Stimulated activated CD8-positive, alpha-beta memory T cell treated with anti-CD3 and anti-CD28 coated beads, Interleukin-15, amount 100 ng/mL, for 48 hours (primary cell): ENCODE results near the gene MMP20.
"Not testable (repeated sequence)": the region's sequence is repeated elsewhere in the genome, so short reads cannot be mapped to it uniquely, and the experiment has no call there.

ENCODE experiments used
- DNase-seq, 2 donors: peaks; one replicate each; pipeline ENCODE4 v3.0.0-alpha.2; 2020; ENCODE audit warnings: low read depth in 2 of 2

MMP20 gene, protein sequence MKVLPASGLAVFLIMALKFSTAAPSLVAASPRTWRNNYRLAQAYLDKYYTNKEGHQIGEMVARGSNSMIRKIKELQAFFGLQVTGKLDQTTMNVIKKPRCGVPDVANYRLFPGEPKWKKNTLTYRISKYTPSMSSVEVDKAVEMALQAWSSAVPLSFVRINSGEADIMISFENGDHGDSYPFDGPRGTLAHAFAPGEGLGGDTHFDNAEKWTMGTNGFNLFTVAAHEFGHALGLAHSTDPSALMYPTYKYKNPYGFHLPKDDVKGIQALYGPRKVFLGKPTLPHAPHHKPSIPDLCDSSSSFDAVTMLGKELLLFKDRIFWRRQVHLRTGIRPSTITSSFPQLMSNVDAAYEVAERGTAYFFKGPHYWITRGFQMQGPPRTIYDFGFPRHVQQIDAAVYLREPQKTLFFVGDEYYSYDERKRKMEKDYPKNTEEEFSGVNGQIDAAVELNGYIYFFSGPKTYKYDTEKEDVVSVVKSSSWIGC

DNA sequence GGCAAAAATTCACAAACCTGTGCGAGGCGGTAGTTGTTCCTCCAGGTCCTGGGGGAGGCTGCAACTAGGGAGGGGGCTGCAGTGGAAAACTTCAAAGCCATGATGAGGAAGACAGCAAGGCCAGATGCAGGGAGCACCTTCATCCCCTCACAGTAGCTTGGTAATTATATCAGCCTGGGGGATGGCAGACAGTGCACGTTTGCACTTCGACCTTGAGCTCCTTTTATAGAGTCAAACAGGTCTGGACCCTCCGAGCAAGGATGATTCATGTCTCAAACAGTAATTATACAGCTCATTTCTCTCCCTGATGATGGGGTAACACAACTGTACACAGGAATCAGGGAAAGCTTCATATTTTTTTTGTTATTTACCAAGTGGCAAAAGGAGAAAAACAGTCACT is at the start of gene MMP20:
MMP20 (minus strand) TSS at position 156 of the 400 bp plus-strand sequence; CDS start at position 143, 13 bp downstream.
- no peak for DNase-seq

DNA sequence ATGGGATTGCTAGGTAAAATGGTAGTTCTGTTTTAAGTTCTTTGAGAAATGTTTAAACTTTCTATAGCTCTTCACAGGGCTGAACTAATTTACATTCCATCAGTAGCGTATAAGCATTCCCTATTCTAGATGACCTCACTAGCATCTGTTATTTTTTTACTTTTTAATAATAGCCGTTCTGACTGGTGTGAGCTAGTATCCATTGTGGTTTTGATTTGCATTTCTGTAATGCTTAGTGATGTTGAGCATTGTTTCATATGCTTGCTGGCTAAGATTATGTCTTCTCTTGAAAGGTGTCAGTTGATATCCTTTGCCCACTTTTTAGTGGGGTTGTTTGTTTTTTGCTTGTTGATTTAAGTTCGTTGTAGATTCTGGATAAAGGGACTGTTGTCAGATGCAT is 44.5 kb upstream of the MMP20 start:
- DNase-seq = no peak

DNA sequence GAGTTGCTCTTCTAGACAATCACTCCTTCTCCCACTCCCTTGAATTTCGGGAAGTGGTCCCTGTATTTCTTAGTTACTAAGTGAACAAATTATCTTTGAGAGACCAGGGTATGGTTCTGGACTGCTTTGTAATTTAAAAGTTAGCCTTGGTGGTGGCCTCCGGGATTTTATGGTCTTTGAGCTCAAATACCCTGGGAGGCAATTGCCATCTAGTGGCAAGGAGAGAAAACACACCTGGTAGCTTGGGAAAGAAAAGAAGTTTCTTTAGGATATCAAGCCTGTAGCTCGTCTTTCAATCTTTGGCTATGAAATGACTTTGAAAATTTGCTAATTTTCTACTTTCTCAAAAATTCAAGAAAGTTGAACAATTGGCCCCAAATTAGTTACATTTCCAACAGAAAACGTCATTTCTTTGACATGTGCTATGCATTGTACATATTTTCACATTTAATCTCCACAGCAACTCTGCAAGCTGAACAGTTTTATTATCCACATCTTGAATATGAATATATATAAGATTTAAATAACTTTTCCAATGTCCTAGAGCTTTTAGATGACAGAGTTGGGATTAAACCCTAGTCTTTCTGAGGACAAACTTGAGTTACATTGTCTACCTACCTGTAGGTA is 41.3 kb upstream of the MMP20 start:
- DNase-seq = no peak

DNA sequence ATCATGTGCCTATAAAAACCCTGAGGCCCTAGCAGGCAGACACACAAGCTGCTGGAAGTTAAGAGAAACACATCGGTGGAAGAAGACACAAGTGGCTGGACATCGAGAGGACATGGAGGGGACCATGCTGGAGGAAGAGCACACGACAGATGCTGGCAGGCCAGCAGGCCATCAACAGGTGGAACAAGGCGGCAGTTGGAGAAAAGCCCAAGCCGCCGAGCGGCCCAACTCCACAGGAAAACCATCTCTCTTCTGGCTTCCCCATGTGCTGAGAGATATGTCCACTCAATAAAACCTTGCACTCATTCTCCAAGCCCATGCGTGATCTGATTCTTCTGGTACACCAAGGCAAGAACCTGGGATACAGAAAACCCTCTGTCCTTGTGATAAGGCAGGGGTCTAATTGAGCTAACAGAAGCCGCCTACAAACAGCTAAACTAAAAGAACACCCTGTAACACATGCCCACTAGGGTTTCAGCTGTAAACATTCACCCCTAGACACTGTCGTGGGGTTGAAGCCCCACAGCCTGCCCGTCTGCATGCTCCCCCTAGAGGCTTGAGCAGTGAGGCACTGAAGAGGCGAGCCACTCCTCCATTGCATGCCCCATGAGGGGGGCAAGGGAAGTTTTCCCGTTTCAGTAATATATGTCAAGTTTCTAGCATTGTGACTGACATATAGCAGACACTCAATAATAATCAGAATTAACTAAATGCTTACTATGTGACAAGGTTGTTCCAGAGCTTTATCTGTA is 39.0 kb upstream of the MMP20 start:
- DNase-seq = peak in 1 of 2 donors; percentile 9

DNA sequence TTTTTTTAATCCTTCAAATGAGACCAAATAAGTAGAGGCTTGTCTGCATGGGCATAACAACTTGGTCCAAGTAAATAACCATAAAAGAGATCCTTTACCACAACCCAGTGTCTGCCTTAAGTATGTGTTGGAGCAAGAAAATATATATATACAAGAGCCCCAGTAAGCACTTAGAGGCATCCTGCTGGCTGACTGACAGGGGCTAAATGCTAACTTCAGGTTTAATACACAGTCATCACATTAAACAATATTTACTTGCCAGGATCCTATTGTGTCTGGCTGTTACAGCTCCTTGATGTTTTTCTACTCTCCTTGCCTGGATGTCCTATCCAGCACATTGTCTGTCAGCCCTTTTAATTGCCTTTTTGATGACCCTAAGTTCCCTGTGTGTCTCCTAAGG is 37.5 kb upstream of the MMP20 start:
- no peak for DNase-seq

DNA sequence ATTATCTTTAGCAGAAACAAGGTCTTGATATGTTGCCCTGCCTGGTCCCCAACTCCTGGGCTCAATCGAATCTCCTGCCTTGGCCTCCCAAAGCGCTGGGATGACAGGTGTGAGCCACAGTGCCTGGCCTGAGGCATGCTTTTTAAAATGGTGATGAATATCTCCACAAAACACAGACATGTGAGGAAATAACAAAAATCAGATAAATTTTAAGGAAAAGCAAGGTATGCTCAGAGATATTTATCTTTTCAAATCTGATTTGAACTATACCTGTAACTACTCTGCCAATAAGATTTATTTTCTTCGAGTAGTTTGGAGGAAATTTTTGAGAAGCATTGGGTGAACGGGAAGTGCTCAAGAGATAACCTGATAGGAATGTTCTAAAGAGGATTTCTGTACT is 35.9 kb upstream of the MMP20 start:
- DNase-seq = no peak

DNA sequence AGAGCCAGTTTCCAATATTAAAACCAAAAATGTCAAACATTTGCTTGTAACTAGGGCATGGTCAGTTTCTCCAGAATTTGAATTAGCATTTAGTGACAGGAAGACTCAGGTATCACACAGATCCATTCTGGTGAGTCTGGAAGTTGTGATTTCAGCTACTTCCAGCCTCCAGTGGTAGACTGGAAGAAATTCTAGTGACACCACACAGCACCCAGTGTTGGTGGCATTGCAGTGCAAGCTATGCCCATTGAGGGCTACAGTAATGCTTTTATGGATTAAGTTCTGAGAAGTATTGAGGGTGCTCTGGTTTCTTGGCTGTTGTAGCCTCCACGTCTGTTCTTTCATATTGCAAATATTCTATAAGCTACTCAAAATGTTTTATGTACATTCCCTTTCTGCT is 31.4 kb upstream of the MMP20 start:
- no peak for DNase-seq

DNA sequence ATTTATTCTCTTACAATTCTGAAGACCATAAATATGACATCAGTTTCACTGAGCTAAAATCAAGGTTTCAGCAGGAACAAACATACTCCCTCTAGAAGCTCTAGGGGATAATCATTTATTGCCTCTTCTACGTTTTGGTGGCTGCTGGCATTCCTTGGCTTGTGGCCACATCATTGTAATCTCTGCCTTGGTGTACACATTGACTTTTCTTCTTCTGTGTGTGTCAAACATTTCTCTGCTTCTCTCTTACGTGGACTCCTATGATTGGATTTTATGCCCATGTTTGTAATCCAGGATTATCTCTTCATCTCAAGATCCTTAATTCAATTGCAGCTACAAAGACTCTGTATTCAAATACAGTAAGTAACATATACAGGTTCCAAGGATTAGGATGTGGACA is 30.4 kb upstream of the MMP20 start:
- no peak for DNase-seq

DNA sequence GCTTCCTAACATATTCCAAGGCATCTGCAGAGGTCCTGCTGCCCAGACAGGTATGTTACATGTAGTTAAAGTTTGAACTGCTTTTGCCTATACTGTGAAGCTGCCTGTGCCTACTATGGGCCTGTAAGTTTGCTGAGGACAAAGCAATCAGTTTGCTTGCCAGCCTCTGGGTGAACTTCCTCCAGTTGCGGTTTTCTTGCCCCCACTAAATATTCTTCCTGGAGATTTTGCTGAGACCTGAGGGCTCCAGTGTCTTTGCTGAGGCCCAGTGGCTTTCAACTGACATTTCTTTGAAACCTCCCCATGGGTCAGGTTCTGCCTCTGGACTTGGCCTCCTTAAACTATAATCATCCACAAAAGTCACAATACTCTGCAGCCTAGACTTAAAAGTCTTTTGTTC is 29.6 kb upstream of the MMP20 start:
- DNase-seq = no peak

DNA sequence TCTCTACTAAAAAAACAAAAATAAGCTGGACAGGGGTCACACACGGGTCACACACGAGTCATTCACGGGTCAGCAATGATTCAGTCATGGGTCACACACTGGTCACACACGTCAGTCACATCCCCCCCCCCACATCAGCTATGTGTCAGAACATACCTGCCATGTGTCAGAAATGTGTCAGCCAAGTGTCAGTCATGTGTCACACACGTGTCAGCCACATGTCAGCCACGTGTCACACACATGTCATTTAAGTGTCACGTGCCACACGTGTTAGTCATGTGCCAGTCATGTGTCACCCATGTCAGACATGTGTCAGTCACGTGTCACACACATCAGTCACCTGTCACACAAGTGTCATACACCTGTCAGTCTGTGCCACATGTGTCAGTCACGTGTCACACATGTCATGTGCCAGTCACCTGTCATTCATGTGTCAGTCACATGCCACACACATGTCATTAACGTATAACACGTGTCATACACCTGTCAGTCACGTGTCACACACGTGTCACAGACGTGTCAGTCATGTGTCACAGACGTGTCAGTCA is 28.7 kb upstream of the MMP20 start:
- DNase-seq = no peak

DNA sequence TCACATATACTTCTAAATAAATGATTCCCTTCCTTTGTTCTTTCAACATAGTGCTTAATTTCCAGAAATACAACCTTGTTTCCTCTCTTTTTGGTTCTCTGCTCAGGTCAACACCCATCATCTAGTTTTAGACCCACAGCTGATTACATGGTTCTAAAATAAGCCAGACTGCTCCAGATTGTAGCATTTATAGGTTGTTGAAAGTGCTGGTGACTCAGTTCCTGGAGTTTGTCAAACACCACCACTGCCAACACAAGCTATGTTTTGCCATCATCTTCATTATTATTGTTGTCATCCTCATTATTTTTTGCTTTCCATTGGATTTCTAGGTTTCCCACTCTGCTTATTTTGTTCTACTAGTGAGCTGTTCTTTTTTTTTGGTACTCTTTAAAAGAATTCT is 22.3 kb upstream of the MMP20 start:
- no peak for DNase-seq

DNA sequence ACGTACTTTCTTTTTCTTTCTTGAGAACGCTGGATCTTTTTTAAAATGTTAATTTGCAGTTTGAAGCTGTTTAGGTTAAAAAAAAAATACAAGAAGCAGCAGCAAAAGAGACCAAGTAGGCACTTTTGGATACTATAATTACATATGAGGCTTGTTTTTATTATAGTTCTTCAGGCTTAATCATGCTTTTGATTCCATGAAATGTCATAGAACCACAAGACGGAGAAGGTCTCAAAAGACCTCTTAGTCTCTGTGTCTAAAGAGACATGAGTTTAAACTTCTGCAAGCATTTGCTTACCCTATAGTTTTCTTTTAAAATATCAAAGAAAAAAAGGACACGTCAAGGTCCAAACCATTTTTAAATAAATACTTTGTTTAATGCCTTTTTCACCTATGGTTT is 18.8 kb upstream of the MMP20 start:
- no peak for DNase-seq

DNA sequence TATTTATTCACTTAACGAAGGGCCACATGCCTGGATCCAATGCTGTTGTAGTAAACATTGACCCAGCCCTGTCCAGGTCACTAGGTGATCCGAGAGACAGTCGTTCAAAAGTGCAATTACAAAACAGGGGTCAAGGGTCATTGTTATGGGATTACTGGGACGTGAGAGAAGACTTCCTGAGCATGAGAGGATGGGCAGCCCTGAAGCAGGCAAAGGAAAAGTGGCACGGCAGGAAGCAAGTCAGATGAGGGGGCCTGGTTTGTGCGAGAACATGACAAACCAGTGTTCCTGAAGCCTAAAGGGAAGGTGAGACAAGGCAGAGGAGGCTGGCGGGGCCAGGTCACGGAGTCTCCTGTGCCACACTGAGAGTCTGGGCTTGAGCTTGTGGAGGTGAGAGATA is 15.8 kb upstream of the MMP20 start:
- no peak for DNase-seq

DNA sequence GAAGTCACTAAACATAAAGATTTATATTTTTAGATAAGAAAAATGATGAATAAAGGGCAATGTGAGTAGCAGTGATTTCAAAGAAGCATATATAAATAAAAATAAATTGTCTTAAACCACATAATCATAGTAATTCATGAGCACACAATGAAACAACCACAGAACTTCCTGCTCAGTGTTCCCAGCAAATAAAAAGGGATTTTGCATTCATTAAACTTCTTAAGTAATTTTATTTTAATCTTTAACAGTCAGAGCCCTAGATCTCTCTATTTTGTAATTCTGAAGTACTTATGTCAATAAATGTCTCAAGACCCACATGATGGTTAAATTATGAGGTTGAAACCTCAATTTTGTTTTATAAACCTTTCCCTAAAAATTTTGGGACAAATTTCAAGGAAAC is 14.5 kb upstream of the MMP20 start:
- DNase-seq = no peak

DNA sequence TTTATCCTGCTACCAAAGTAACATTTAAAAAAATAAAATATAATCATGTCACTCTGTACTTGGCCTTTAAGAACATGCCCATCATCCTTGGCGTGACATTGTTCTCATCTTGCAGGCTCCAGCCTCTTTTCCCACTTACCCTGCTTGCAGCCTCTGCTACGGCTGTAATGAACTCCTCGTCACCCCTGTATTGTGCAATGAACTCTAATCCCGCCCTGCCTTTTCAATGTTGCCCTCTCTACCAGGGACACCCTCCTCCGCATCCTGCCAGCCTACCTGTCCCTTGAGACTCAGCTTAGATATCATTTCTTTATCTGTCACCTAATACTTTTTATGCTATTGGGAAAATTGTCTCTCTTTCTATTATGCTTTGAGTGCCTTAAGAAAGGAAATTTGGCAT is 12.6 kb upstream of the MMP20 start:
- DNase-seq = no peak

DNA sequence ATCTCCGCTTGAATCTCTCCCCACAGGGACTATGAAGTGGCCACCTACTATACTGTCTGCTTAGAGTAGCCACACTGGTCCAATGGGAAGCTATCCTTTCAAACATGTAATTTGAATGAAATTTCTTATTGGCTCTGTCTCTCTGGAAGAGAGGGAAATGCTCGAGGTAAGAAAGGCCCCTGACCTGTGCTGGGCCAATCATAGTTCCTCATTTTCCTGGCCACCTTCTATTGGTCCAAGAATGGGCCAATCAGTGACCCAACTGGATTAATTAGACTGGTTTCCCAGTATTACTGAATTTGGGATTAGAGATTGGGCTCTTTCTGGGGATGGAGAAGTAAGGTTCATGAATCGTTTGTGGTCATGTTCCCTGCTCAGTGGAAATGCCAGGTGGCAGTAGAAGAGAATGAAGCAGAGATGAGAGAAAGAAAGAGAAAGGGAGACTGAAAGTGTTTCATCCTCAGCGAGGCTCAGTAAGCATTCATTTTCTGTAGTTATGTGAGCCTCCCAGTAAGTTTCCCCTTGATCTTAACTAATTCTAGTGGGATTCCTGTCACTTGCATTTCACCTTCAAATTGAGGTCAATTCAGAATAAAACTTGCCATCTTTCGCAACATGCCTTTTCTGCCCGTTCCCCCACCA is 8.4 kb upstream of the MMP20 start:
- DNase-seq = no peak

DNA sequence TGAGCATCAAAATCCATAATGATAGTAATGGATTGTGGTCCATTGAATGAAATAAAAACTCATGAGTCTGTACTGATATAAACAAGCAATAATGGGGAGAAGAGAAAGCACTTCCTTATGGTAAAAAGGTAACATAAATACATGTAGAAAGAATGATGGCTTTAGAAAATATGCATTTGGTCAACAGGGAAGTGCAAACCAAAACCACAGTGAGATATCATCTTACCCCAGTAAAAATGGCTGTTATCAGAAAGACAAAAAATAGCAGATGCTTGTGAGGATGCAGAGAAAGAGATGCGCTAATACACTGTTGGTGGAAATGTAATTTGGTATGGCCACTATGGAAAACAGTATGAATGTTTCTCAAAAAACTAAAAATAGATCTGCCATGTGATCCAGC is 6.9 kb upstream of the MMP20 start:
- DNase-seq = no peak

DNA sequence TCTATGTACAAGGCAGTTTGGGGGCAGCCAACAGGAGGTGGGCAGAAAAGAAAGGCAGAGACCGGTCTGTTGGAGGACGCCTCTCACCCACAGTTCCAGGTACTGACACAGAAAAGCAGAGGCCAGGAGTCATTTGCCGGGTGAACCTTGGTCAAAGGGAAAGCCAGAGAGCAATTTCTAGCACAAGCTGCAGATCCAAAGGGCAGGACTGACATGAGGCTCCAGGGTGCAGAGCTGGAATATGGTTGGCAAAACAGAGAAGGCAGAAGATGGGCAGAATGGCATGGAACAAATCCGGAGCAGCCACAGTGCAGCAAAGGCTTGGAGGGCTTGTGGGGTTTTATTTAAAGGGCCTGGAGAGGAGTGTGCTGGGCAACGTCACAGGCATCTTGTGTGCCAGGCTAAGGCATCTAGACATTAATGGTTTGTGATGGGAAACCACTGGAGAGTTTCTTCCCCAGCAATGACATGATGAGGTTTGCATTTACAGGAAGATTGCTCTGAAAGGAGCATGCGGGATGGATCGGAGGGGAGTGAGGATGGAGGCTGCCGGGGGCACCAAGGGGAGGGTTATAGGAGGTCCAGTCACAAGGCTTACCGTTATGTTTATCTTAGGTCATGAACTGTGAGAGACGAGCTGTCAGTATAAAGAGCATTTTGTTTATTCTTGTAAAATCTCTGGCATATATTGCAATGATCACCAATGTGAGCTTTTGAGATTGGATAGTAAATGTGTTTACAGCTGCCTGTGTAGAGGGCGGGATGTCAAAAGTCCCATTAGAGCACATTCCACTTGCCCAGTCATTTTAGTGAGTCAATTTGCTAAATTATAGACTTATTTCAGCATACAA is 5.7 kb upstream of the MMP20 start:
- DNase-seq = no peak

DNA sequence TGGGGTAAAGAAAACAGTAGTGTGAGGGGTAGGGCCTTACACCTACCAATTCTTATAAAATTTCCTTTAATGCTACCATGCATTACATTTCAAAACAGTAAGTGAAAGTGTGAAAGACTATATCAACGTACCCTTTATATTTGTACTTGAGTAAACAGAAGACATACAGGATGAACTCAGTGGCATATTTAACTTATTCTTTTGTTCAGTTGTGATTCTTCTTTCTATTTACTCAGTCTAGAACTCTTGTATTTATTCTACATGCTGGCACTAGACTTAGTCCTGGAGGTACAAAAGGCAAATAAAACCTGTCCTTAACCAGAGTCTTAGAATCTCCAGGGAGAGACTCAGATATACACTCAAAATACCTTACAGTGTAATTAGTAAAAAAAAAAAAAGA is 4.8 kb upstream of the MMP20 start:
- not testable (repeated sequence) for DNase-seq

DNA sequence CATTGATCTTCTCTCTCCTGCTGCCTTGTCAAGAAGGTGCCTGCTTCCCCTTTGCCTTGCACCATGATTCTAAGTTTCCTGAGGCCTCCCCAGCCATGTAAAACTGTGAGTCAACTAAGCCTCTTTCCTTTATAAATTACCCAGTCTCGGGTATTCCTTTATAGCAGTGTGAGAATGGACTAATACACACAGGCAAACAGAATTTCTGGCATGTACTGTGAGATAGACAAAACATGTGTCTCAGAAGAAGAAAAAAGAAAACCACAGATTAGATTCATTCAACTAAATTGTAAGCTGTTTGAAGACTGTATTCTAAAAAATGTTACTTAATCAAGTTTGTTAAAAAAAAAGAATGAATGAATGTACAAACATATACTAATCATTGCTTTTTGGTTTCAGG is 1.5 kb upstream of the MMP20 start:
- DNase-seq = no peak

DNA sequence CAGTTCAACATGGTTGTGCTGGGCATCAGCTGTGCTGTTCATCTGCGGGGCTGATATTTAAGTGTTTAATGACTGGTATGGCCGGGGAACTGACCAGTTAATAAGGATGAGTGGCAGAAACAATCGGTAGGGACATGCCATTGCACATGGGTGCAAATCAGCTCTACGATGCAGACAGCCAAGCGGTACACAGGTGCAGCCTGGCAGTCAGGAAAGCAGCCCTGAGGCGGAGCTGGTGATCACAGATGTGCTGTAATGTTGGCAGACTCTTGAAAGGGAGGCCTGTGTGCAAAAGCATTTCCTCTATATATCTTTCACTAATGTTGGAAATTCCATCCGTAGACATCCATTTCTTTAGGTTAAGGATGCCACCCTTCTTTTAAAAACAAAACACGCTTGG is 1.1 kb downstream of the MMP20 start:
- DNase-seq = no peak
